ENCODE measurements around the gene SYNGAP1.
"Not testable (repeated sequence)": the region's sequence is repeated elsewhere in the genome, so short reads cannot be mapped to it uniquely, and the experiment has no call there.

SYNGAP1 gene

DNA sequence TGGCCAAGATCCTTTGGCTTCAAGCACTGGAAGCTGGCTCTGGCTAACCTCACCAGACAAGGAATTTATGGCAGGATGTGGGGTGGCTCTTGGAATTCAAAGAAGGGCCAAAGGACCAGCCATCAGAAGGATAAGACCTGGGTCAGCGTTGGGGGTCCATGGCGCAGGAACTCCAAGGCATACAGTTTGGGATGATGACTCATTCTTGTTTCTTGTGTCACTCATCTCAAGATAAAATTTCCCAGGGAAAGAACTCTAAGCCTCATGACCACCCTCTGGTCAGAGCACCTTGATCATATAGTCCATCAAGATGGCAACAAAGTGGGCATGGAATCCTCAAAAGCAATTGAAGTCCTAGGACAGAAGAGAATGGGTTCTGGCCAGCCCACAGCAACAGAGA lies 39.4 kb downstream of the SYNGAP1 start:
- CTCF ChIA-PET: no interaction called here
- POLR2A ChIA-PET: no interaction called here
- DNase-seq (ENCODE audit: extremely low spot score): no peak
- TF ChIP-seq, protein P1, sequence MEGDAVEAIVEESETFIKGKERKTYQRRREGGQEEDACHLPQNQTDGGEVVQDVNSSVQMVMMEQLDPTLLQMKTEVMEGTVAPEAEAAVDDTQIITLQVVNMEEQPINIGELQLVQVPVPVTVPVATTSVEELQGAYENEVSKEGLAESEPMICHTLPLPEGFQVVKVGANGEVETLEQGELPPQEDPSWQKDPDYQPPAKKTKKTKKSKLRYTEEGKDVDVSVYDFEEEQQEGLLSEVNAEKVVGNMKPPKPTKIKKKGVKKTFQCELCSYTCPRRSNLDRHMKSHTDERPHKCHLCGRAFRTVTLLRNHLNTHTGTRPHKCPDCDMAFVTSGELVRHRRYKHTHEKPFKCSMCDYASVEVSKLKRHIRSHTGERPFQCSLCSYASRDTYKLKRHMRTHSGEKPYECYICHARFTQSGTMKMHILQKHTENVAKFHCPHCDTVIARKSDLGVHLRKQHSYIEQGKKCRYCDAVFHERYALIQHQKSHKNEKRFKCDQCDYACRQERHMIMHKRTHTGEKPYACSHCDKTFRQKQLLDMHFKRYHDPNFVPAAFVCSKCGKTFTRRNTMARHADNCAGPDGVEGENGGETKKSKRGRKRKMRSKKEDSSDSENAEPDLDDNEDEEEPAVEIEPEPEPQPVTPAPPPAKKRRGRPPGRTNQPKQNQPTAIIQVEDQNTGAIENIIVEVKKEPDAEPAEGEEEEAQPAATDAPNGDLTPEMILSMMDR (IDR thresholded peaks at IDR 0.05; ENCODE audit: control extremely low read depth, extremely low read depth, low read depth, missing control alignments): no peak

DNA sequence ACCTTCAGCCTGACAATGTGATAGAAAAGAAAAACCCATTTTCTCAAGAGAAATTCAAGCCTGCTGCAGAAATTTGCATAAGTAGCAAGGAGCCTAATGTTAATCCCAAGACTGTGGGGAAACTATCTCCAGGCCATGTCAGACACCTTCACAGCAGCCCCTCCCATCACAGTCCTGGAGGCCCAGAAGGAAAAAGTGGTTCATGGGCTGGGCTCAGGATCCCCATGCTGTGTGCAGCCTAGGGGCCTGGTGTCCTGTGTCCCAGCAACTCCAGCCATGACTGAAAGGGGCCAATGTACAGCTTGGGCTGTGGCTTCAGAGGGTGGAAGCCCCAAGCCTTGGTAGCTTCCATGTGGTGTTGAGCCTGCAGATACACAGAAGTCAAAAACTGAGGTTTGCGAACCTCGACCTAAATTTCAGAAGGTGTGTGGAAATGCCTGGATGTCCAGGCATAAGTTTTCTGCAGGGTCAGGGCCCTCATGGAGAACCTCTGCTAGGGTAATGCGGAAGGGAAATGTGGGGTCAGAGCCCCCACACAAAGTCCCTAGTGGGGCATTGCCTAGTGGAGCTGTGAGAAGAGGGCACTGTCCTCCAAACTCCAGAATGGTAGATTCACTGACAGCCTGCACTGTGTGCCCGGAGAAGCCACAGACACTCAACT lies 46.3 kb downstream of the SYNGAP1 start:
- TF ChIP-seq, protein P1 (IDR thresholded peaks at IDR 0.05; ENCODE audit: control extremely low read depth, extremely low read depth, low read depth, missing control alignments): no peak
- ChIA-PET CTCF (interaction anchor here (0.8 kb wide), 1 partner anchor 12 kb away, joined by 4 read pairs; no protein-coding TSS in a partner anchor), POLR2A (no interaction called here)
- no peak for DNase-seq (ENCODE audit: extremely low spot score)

DNA sequence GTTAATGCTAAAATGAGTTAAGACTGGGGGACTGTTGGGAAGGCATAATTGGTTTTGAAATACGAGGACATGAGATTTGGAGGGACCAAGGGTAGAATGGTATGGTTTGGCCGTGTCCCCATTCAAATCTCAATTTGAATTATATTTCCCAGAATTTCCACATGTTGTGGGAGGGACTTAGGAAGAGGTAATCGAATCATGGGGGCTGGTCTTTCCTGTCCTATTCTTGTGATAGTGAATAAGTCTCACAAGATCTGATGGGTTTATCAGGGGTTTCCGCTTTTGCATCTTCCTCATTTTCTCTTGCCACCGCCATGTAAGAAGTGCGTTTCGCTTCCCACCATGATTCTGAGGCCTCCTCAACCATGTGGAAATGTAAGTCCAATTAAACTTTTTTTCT lies 47.2 kb downstream of the SYNGAP1 start:
- DNase-seq (ENCODE audit: extremely low spot score): no peak
- CTCF ChIA-PET: interaction anchor here (0.8 kb wide), 1 partner anchor 11 kb away, joined by 4 read pairs; no protein-coding TSS in a partner anchor
- POLR2A ChIA-PET: no interaction called here
- TF ChIP-seq, protein P1 (IDR thresholded peaks at IDR 0.05; ENCODE audit: control extremely low read depth, extremely low read depth, low read depth, missing control alignments): no peak

DNA sequence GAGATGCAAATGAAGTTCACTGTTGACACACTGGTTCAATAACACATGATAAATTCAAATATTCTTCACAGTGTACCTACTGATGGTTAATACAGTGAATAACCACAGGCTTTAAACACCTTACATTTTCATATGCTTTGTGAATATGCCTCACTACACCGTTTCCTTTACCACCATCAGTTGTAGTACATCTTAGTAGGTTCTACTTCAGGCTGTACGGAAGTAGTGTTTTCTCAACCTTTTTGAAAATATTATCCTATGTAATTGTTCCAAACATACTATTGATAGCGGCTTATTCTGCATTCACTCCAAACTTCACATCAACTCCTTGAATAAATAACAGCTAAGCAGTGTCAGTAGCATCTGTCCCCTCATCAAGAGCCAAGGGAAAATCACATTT lies 49.8 kb downstream of the SYNGAP1 start:
- CTCF ChIA-PET: no interaction called here
- no peak for DNase-seq (ENCODE audit: extremely low spot score)
- POLR2A ChIA-PET: no interaction called here
- TF ChIP-seq, protein P1 (IDR thresholded peaks at IDR 0.05; ENCODE audit: control extremely low read depth, extremely low read depth, low read depth, missing control alignments): no peak

DNA sequence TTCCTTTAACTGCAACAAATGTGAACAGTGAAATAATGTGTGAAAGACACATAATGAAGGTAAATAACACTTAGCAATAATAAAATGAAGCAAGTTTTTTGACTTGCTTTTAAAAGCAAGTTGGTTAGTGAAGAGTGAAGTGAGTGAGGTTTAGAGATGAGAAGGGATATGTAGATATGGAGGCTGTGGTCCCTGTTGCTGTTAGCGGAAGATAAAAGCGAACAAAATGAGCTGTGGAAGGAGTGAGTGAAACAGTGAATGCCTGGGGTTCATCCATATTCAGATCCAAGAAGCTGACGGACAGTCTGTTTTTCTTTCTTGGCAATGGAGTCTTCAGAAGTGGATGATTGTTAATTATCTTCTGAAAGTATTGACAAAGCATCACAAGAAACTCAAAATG lies 58.0 kb downstream of the SYNGAP1 start:
- TF ChIP-seq, protein P1 (IDR thresholded peaks at IDR 0.05; ENCODE audit: control extremely low read depth, extremely low read depth, low read depth, missing control alignments): no peak
- POLR2A ChIA-PET: no interaction called here
- CTCF ChIA-PET: interaction anchor here (0.8 to 1.7 kb wide), 5 partner anchors 11 to 223 kb away, joined by 3 to 4 read pairs (median 3); partner anchors contain the start of gene BAK1
- no peak for DNase-seq (ENCODE audit: extremely low spot score)

DNA sequence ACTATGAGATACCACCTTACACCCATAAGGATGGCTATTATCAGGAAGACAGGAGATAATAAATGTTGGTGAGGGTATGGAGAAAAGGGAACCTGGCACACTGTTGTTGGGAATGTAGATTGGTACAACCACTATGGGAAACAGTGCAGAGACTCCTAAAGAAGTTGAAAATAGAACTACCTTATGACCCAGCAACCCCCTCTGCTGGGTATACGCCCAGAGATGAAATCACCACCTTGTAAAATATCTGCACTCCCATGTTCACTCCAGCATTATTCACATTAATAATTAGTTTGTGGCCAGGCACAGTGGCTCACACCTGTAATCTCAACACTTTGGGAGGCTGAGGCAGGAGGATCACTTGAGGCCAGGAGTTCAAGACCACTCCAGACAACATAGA lies 61.3 kb downstream of the SYNGAP1 start:
- ChIA-PET CTCF (interaction anchor here (1.0 kb wide), 1 partner anchor 11 kb away, joined by 3 read pairs; no protein-coding TSS in a partner anchor), POLR2A (no interaction called here)
- TF ChIP-seq, protein P1 (IDR thresholded peaks at IDR 0.05; ENCODE audit: control extremely low read depth, extremely low read depth, low read depth, missing control alignments): no peak
- no peak for DNase-seq (ENCODE audit: extremely low spot score)

DNA sequence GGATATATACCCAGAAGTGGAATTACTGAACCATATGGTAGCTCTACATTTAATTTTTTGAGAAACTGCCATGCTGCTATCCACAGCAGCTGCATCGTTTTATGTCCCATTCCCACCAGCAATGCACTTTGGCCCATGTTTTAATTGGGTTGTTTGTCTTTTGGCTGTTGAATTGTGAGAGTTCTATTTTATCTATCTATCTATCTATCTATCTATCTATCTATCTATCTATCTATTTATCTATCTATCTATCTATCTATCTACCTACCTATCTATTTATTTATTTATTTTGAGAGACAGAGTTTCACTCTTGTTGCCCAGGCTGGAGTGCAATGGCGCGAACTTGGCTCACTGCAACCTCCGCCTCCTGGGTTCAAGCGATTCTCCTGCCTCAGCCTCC lies 62.8 kb downstream of the SYNGAP1 start:
- POLR2A ChIA-PET, CTCF ChIA-PET: not testable (repeated sequence)

More for the DNA sequence above, 62.8 kb downstream of the SYNGAP1 start:
- DNase-seq (ENCODE audit: extremely low spot score): not testable (repeated sequence)

Data from GM10248 (cell line).